Cardiac septum (tissue), 1 donor: Measurements from ENCODE around the gene CCT7. TPM values are rescaled to one million over a fixed set of nuclear protein-coding genes. Genes with fewer than 3 reads are reported as not detected.
"Not testable (repeated sequence)": the region's sequence is repeated elsewhere in the genome, so short reads cannot be mapped to it uniquely, and the experiment has no call there.

Experiments used
- DNase-seq: peaks from one replicate; pipeline ENCODE4 v3.0.0-alpha.2; 2020; ENCODE audit warnings: low spot score
- intact Hi-C: fragments of 100-400 bp; cut with DNase I; formaldehyde crosslinking; loops from one replicate; pipeline ENCODE4 v1.14.0; 2022
- long read RNA-seq: library from polyadenylated mRNA; unstranded; transcript quantifications from one replicate; pipeline ENCODE4 v2.0.0, GENCODE V29; 2021
- total RNA-seq: library from RNA; stranded (reverse); fragmentation: NEBNext Ultra II Directional; extraction: Animal tissue kit (Norgen Biotek cat#: 25700); gene quantifications from one replicate; pipeline ENCODE4 v1.2.1, GENCODE V29; 2021
- donor health status: DM: no; HTN: no; CAD: no.

The CCT7 gene
- total RNA-seq: 186 TPM
- long read RNA-seq, transcript CCT7-201 (12 exons, 1,916 nt): major isoform, 313 of 351 reads
- long read RNA-seq, partial matches to known transcripts: 23 of 351 reads
- long read RNA-seq, other reads (novel, unspliced or antisense): 10 of 351 reads

GRCh38 chr2:73233932-73234832 is at the start of gene CCT7:
TSS of gene CCT7 (plus strand) at chr2:73234308. CDS start at chr2:73234379, 71 bp downstream.
- intact Hi-C loops: loop anchor here (1.0 to 5.0 kb wide), 3 partner anchors 20 to 153 kb away; partner anchors contain the start of genes ALMS1, RAB11FIP5 and SMYD5
- DNase-seq: peak; percentile 94

- no peak for DNase-seq
- intact Hi-C loops: no loop called here
Measured at GRCh38 chr2:73185965-73186364, 48.1 kb upstream of the CCT7 start.

- intact Hi-C loops: no loop called here
- no peak for DNase-seq
Measured at GRCh38 chr2:73187549-73187948, 46.6 kb upstream of the CCT7 start.

DNA sequence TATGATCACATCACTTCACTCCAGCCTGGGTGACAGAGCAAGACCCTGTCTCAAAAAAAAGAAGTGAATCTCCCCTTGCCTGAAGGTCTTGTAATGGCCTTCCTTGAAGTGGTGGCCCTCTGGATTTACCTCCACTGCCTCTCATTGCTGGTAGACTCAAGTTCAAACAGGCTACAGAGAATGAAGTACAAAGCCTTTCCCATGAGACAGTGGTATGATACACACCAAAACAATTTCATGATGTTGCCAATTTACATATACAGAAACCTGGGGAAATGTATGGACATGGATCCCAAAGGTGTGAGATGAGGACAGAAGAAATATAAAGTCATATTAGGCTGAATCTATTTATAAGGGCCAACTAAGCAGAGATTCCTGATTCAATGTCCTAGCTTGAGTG is 36.5 kb upstream of the CCT7 start:
- no peak for DNase-seq
- intact Hi-C loops: no loop called here

DNA sequence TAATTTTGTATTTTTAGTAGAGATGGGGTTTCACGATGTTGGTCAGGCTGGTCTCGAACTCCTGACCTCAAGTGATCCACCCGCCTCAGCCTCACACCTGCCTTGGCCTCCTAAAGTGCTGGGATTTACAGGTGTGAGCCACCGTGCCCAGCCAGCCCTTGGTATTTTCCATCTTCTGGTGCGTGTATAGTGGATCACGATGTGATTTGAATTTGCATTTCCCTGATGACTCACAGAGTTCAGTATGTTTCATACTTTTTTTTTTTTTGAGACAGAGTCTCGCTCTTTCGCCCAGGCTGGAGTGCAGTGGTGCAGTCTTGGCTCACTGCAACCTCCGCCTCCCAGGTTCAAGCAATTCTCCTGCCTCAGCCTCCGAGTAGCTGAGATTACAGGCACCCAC is 33.8 kb upstream of the CCT7 start:
- DNase-seq, intact Hi-C loops: not testable (repeated sequence)

DNA sequence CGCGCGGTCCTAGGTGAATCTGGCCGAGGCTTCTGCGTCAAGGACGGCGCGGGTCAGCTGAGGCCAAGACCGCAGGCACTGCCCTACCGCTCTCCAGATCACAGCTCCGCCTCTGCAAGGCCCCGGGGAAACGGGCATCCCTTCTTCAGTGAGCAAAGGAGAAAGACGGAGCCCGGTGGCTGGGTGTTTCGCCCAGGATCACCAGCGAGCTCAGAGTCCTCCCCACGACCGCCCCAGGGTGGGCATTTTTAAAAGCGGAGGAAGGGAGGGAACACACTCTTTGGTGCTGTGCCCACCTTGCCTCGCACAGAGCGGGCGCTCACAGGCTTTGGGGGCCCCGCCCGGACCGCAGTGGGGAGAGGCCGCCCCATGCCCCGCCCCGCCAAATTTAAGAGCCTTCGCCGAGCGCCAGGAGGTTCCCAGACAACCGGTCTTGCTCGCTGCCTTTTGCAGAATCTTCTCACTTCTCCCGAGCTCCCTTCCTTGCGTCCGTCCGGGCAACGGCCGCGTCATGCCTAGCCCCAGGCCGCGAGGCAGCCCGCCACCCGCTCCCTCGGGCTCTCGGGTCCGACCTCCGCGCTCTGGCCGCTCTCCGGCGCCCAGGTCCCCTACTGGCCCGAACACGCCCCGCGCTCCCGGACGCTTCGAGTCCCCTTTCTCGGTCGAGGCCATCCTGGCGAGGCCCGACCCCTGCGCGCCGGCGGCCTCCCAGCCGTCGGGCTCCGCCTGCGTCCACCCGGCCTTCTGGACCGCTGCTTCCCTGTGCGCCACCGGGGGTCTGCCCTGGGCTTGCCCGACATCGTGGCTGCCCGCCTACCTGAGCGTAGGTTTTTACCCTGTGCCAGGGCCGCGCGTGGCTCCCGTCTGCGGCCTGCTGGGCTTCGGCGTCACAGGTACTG is 31.7 kb upstream of the CCT7 start, which contains the start of gene NOTO:
Gene NOTO, plus strand, starts transcription at position 419 of the 899 bp plus-strand sequence. Its CDS starts 93 bp downstream, at position 512.
- intact Hi-C loops: no loop called here
- no peak for DNase-seq

DNA sequence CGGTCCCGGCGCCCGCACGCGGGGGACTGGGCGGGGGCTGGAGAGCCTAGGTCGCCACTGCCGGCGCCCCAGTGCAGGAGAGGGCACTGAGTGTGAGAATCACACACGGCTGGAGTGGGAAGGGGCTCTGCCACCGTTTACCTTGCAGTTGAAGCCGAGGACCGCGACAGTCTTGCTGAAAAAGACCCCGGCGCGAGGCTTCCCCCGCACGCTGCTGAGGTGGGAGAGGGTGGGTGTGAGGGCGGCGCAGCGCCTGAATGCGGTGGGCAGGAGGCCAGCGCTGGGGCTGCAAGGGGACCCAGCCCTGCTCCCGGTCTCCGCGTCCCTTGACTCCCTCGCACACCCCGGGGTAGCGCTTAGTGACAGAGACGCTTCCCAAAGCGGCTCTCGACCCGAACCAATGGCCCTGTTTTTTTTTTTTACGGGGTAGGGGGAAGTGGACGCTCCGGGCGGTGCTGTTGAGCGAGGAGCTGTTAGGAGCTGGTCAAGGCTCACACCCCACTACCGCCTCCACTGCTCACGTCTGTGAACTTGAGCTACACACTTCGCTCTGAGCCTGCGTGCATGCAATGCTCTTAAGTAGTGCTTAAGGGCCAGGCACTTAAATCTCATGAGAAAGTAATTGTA is 30.9 kb upstream of the CCT7 start:
- intact Hi-C loops: no loop called here

DNA sequence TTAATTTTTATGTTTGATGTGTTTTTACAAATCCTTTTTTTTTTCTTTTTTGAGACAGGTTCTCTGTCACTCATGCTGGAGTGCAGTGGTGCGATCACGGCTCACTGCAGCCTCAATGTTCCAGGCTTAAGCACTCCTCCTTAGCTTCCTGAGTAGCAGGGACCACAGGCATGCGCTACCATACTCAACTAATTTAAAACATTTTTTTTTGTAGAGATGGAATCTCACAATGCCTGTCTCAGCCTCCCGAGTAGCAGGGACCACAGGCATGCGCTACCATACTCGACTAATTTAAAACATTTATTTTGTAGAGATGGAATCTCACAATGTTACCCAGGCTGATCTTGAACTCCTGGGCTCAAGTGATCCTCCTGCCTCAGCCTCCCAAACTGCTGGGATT is 28.5 kb upstream of the CCT7 start:
- DNase-seq: no peak
- intact Hi-C loops: no loop called here

More for the DNA sequence above, 30.9 kb upstream of the CCT7 start:
- DNase-seq: no peak

DNA sequence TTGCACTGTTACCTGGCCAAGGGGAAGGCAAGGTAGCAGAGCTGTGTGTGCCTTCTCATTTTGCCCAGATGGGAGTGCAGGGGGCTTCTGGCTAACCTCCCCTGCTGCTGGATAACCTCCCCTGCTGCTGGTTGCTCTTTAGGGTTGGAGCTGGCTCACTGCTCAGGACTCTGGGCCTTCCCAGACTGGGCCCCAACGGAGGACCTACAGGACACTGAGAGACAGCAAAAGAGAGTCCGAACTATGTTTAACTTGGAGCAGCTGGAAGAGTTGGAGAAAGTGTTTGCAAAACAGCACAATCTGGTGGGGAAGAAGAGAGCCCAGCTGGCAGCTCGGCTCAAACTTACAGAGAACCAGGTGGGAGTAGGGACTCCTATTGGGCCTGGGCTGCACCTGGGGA is 25.9 kb upstream of the CCT7 start:
- intact Hi-C loops: no loop called here

DNA sequence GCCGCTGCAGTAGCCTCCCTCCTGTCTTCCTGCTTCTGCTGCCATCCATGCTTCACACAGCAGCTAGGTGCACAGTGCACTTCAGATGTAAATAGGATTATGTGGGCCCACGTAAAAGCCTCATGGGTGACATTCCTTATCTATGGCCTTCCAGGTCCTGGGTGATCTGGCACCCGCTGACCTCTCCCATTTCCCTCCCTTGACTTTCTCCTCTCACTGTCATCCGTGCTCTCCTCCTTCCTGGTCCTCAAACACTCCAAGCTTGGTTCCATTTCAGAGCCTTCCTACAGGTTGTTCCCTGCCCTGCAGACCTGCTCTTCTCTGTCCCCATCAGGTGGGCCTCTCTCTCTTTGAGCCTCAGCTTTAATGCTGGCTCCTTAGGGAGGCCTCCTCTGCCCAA is 24.1 kb upstream of the CCT7 start:
- intact Hi-C loops: loop anchor here (5.0 kb wide), 2 partner anchors 33 to 318 kb away; no protein-coding TSS in a partner anchor
- no peak for DNase-seq

More for the DNA sequence above, 25.9 kb upstream of the CCT7 start:
- DNase-seq: no peak

GRCh38 chr2:73210696-73211095 is 23.4 kb upstream of the CCT7 start:
- intact Hi-C loops: loop anchor here (5.0 kb wide), 2 partner anchors 33 to 318 kb away; no protein-coding TSS in a partner anchor
- no peak for DNase-seq

DNA sequence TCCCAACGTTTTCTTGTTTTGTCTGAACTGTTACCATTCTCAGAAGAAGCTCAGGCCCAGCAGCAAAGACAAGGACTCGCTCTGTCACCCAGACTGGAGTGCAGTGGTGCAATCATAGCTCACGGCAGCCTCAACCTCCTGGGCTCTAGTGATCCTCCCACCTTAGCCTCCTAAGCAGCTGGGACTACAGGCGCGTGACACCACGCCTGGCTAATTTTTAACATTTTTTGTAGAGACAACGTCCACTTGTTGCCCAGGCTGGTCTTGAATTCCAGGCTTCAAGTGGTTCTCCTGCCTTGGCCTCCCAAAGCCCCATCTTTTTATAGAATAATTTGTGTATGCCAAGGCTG is 22.0 kb upstream of the CCT7 start:
- no peak for DNase-seq
- intact Hi-C loops: loop anchor here (5.0 kb wide), 2 partner anchors 35 to 320 kb away; no protein-coding TSS in a partner anchor

DNA sequence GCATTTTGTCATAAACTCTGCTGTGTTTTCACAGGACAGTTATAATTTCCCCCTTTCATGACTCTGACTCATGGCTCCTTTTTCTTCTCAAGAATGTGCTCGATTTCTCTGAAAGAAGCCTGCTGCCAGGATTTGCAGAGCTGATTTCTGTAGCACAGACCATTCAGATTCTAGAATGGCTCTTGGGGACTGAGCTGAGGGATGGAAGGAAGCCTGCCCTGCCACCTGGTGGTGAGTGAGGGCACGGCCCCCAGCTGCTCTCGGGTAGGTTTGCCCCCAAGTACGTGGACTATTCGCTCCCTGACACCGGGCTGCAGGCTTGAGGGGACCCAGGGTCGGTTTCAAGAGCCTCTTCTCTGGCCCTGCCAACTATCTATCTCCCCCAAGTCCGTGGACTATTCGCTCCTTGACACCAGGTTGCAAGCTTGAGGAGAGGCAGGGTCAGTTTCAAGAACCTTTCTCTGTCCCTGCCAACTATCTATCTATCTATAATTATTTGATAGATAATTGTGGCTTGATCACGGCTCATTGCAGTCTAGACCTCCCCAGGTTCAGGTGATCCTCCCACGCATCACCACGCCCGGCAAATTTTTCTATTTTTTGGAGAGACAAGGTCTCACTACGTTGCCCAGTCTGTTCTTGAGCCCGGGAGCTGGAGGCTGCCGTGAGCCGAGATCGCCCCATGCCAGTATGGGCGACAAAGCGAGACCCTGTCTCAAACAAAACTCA is 21.5 kb upstream of the CCT7 start:
- intact Hi-C loops: loop anchor here (5.0 kb wide), 2 partner anchors 35 to 320 kb away; no protein-coding TSS in a partner anchor
- peak; percentile 82 for DNase-seq

DNA sequence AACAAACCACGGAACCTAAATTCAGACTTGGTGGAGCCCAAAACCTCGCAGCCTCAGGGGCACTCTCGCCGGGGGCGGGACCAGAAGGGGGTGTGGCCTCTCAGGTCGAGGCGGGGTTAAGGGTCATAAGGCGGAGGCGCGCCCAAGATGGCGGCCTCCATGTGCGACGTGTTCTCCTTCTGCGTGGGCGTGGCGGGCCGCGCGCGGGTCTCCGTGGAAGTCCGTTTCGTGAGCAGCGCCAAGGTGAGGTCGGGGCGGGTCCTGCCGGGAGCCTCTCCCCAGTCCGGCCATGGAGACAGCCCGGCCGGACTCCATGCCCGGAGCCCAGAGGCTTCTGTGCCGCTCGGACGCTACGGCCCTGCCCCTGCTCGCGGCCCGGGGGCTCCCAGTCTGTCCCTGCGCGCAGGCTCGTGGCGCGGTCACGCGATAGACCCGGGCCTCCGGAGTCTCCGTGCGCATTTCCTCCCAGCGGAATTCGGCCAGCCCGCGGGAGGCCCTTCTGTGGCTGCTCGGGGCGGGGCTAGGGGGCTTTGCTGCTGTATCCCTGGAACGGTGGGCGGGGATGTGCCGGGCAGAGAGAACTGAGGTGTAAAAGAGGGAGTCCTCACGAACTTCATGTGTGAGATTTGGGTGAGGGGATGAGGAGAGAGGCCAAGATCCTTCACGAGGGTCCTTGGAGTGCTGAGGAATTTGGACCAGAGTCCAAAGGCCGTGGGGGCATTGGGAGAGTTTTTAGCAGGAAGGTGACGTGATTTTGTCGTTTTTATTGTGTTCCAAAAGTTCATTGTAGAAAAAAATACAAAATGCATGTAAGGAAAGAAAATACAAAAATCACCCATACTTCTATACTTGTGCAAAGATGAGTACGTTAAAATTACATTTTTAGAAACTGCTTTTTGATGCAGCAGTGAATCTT is 19.7 kb upstream of the CCT7 start, which contains the start of gene SMYD5:
Gene SMYD5, plus strand, starts transcription at position 126 of the 916 bp plus-strand sequence. Its CDS starts 22 bp downstream, at position 148.
- peak; percentile 91 for DNase-seq
- intact Hi-C loops: loop anchor here (1.0 to 5.0 kb wide), 3 partner anchors 19 to 322 kb away; partner anchors contain the start of gene PRADC1

GRCh38 chr2:73215254-73215653 is 18.9 kb upstream of the CCT7 start:
- DNase-seq: no peak
- intact Hi-C loops: no loop called here

- intact Hi-C loops: no loop called here
- no peak for DNase-seq
Measured at GRCh38 chr2:73217160-73217559, 16.9 kb upstream of the CCT7 start.

DNA sequence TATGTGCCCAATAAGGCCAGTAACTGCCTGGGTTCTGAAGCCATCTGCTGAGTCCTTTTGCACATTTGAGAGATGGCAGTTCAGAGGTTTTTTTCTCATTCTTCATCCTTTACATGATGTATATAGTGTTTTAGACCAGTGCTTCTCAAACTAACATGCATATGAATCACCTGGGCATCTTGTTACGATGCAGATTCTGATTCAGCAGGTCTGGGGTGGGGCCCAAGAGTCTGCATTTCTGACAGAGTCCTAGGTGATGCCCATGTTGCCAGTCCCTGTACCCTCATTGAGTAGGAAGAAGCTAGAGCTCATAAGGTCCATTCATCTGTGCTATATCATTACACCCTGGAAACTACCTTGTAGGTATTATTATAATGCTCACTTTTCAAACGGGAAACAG is 16.3 kb upstream of the CCT7 start:
- no peak for DNase-seq
- intact Hi-C loops: no loop called here
